Endometrium (tissue), 2 donors: ENCODE data around the gene ANK3.

ENCODE experiments used
- FAIRE-seq: peaks from 2 replicates; lab custom pipeline; 2012; peaks lifted over from hg19 to GRCh38; lab: Jason Lieb, UNC
- donor health status: control.
- donor health status: control.

ANK3 gene

GRCh38 chr10:60277656-60278055 lies 112.0 kb downstream of the ANK3 start:
- FAIRE-seq = no peak

- no peak for FAIRE-seq
Observed at GRCh38 chr10:60276232-60276631, 113.4 kb downstream of the ANK3 start.

- FAIRE-seq = no peak
Observed at GRCh38 chr10:60271319-60272040, 118.2 kb downstream of the ANK3 start.

GRCh38 chr10:60270426-60270825 lies 119.2 kb downstream of the ANK3 start:
- FAIRE-seq = no peak

- FAIRE-seq = no peak
Observed at GRCh38 chr10:60267802-60268201, 121.9 kb downstream of the ANK3 start.

- no peak for FAIRE-seq
Observed at GRCh38 chr10:60266513-60266912, 123.2 kb downstream of the ANK3 start.

- FAIRE-seq = no peak
Observed at GRCh38 chr10:60262647-60263126, 127.0 kb downstream of the ANK3 start.

GRCh38 chr10:60260321-60260720 lies 129.4 kb downstream of the ANK3 start:
- FAIRE-seq = no peak

- FAIRE-seq = no peak
Observed at GRCh38 chr10:60258429-60258797, 131.3 kb downstream of the ANK3 start.

- FAIRE-seq = no peak
Observed at GRCh38 chr10:60257767-60258428, 131.8 kb downstream of the ANK3 start.

GRCh38 chr10:60254776-60255175 lies 134.9 kb downstream of the ANK3 start:
- FAIRE-seq = no peak

- no peak for FAIRE-seq
Observed at GRCh38 chr10:60253484-60253883, 136.2 kb downstream of the ANK3 start.

- no peak for FAIRE-seq
Observed at GRCh38 chr10:60252688-60253087, 137.0 kb downstream of the ANK3 start.

- FAIRE-seq = no peak
Observed at GRCh38 chr10:60246382-60246781, 143.3 kb downstream of the ANK3 start.

- FAIRE-seq = no peak
Observed at GRCh38 chr10:60239228-60239627, 150.4 kb downstream of the ANK3 start.

GRCh38 chr10:60238759-60239100 lies 150.9 kb downstream of the ANK3 start:
- FAIRE-seq = no peak

GRCh38 chr10:60237977-60238758 lies 151.5 kb downstream of the ANK3 start:
- no peak for FAIRE-seq

GRCh38 chr10:60236869-60237524 lies 152.7 kb downstream of the ANK3 start:
- no peak for FAIRE-seq

- FAIRE-seq = no peak
Observed at GRCh38 chr10:60235001-60235400, 154.7 kb downstream of the ANK3 start.

- no peak for FAIRE-seq
Observed at GRCh38 chr10:60234551-60234950, 155.1 kb downstream of the ANK3 start.

- FAIRE-seq = no peak
Observed at GRCh38 chr10:60230892-60231291, 158.8 kb downstream of the ANK3 start.

GRCh38 chr10:60224066-60224705 lies 165.5 kb downstream of the ANK3 start:
- FAIRE-seq = no peak
